H1 (cell line): ENCODE measurements around the gene SRRM2. TPM values are rescaled to one million over a fixed set of nuclear protein-coding genes. Genes with fewer than 3 reads are reported as not detected.

Experiments used
- CTCF ChIA-PET: fragments of 300-600 bp; sonication (Branson Sonifier 250); formaldehyde crosslinking; loops from one replicate; lab custom pipeline; 2021; ENCODE audit not compliant: partially characterized antibody; lab: Charles Lee
- POLR2A ChIA-PET: fragments of 300-600 bp; sonication (Branson Sonifier 250); formaldehyde crosslinking; loops from one replicate; lab custom pipeline; 2021; ENCODE audit warnings: inconsistent platforms; ENCODE audit not compliant: partially characterized antibody; lab: Charles Lee
- DNase-seq, 2 experiments: peaks; one replicate each; pipeline versions ENCODE4 v3.0.0 to v3.0.0-alpha.2; 2010 to 2022; ENCODE audit warnings: low spot score in 2 of 2, low read depth in 1 of 2, mixed read lengths in 1 of 2
- FAIRE-seq: peaks from 2 replicates; lab custom pipeline; 2011; peaks lifted over from hg19 to GRCh38; lab: Jason Lieb, UNC
- H2AFZ ChIP-seq: 2 replicates; pipeline ENCODE4 v1.8.1; 2012; ENCODE audit warnings: low read length, inconsistent platforms
- H2AK5ac ChIP-seq: 2 replicates; pipeline ENCODE4 v1.6.1; 2013; ENCODE audit warnings: low read depth, low read length
- H2BK120ac ChIP-seq: replicated peaks from 2 replicates; pipeline ENCODE3; 2013; ENCODE audit warnings: low read depth, low read length, inconsistent platforms
- H2BK12ac ChIP-seq: 2 replicates; pipeline ENCODE4 v1.6.1; 2013; ENCODE audit warnings: low read depth, low read length
- H2BK15ac ChIP-seq: 2 replicates; pipeline ENCODE4 v1.6.1; 2013; ENCODE audit warnings: low read length
- H2BK20ac ChIP-seq: 2 replicates; pipeline ENCODE4 v1.6.1; 2013; ENCODE audit warnings: low read length
- H2BK5ac ChIP-seq: 2 replicates; pipeline ENCODE4 v1.6.1; 2013; ENCODE audit warnings: low read depth, low read length
- H3K14ac ChIP-seq: 2 replicates; pipeline ENCODE4 v1.6.1; 2013; ENCODE audit warnings: inconsistent platforms; ENCODE audit not compliant: insufficient read length
- H3K18ac ChIP-seq: 2 replicates; pipeline ENCODE4 v1.6.1; 2013; ENCODE audit warnings: low read length; ENCODE audit errors: extremely low read depth
- H3K23ac ChIP-seq: 2 replicates; pipeline ENCODE4 v1.6.1; 2013; ENCODE audit warnings: inconsistent platforms; ENCODE audit not compliant: insufficient read length
- H3K23me2 ChIP-seq: 2 replicates; pipeline ENCODE4 v1.6.1; 2013; ENCODE audit warnings: low read depth, low read length
- H3K27ac ChIP-seq: 2 replicates; pipeline ENCODE4 v1.6.1; 2011; ENCODE audit warnings: low read depth, low read length, inconsistent platforms
- H3K27me3 ChIP-seq, 4 experiments: replicated peaks in 1 of 4; 1 replicate in 1 of 4; 2 replicates in 3 of 4; pipeline versions ENCODE4 v1.6.1 to v1.8.1; 2011 to 2013; ENCODE audit warnings: low read length in 3 of 4, mild to moderate bottlenecking in 3 of 4, inconsistent platforms in 2 of 4, mixed read lengths in 2 of 4, moderate library complexity in 1 of 4; ENCODE audit not compliant: control insufficient read depth in 3 of 4, insufficient read depth in 3 of 4; ENCODE audit errors: extremely low read depth in 1 of 4
- H3K36me3 ChIP-seq, 4 experiments: 2 replicates each; pipeline versions ENCODE4 v1.6.1 to v1.8.1; 2011 to 2013; ENCODE audit warnings: mild to moderate bottlenecking in 4 of 4, low read length in 3 of 4, moderate library complexity in 2 of 4, control low read depth in 1 of 4, inconsistent platforms in 1 of 4; ENCODE audit not compliant: insufficient read depth in 4 of 4, control insufficient read depth in 2 of 4
- H3K4ac ChIP-seq: replicated peaks from 2 replicates; pipeline ENCODE3; 2013; ENCODE audit warnings: low read length, low read depth, mixed read lengths, inconsistent platforms; ENCODE audit not compliant: insufficient read length
- H3K4me1 ChIP-seq, 4 experiments: replicated peaks in 1 of 4; 1 replicate in 1 of 4; 2 replicates in 3 of 4; pipeline versions ENCODE4 v1.6.1 to v1.8.1; 2011 to 2013; ENCODE audit warnings: low read length in 3 of 4, inconsistent platforms in 2 of 4, mixed read lengths in 1 of 4; ENCODE audit not compliant: insufficient read depth in 4 of 4, control insufficient read depth in 3 of 4
- H3K4me2 ChIP-seq, 2 experiments: 2 replicates each; pipeline versions ENCODE4 v1.6.1 to v1.8.1; 2011 to 2013; ENCODE audit warnings: low read depth in 2 of 2, low read length in 2 of 2, control low read depth in 1 of 2, inconsistent platforms in 1 of 2, mild to moderate bottlenecking in 1 of 2; ENCODE audit not compliant: insufficient read depth in 1 of 2
- H3K4me3 ChIP-seq, 4 experiments: fragments of 200-600, 300-600 bp in 1 of 4; sonication (generic), shearing (Covaris generic), sonication (Bioruptor Twin) in 1 of 4; 2 replicates each; pipeline versions ENCODE4 v1.5.1 to v1.8.1; 2011 to 2016; ENCODE audit warnings: low read length in 4 of 4, low read depth in 3 of 4, control low read depth in 2 of 4, inconsistent platforms in 2 of 4, mild to moderate bottlenecking in 2 of 4, mixed read lengths in 1 of 4, moderate library complexity in 1 of 4; ENCODE audit not compliant: insufficient read depth in 2 of 4; ENCODE audit errors: extremely low read depth in 1 of 4
- H3K56ac ChIP-seq: replicated peaks from 2 replicates; pipeline ENCODE3; 2013; ENCODE audit warnings: low read depth, mild to moderate bottlenecking, mixed read lengths, low read length, inconsistent platforms; ENCODE audit not compliant: insufficient read length
- H3K79me1 ChIP-seq: 2 replicates; pipeline ENCODE4 v1.6.1; 2013; ENCODE audit warnings: low read depth, low read length, control low read depth
- H3K79me2 ChIP-seq, 2 experiments: 2 replicates each; pipeline versions ENCODE4 v1.6.1 to v1.8.1; 2012 to 2013; ENCODE audit warnings: low read length in 2 of 2, mild to moderate bottlenecking in 2 of 2, inconsistent platforms in 1 of 2; ENCODE audit not compliant: insufficient read depth in 2 of 2, control insufficient read depth in 1 of 2
- H3K9ac ChIP-seq, 4 experiments: replicated peaks in 1 of 4; 1 replicate in 1 of 4; 2 replicates in 3 of 4; pipeline versions ENCODE4 v1.6.1 to v1.8.1; 2011 to 2013; ENCODE audit warnings: low read depth in 3 of 4, low read length in 3 of 4, control low read depth in 2 of 4, mild to moderate bottlenecking in 2 of 4, moderate library complexity in 2 of 4, inconsistent platforms in 1 of 4; ENCODE audit errors: extremely low read depth in 1 of 4
- H3K9me3 ChIP-seq, 2 experiments: 2 replicates each; pipeline versions ENCODE4 v1.6.1 to v1.8.1; 2012 to 2013; ENCODE audit warnings: mild to moderate bottlenecking in 2 of 2, moderate library complexity in 2 of 2, control low read depth in 1 of 2, inconsistent platforms in 1 of 2, low read depth in 1 of 2, low read length in 1 of 2, mixed read lengths in 1 of 2; ENCODE audit not compliant: insufficient read depth in 2 of 2
- H4K20me1 ChIP-seq, 2 experiments: replicated peaks in 1 of 2; 2 replicates each; pipeline versions ENCODE3 to v1.8.1; 2011 to 2013; ENCODE audit warnings: inconsistent platforms in 2 of 2, low read length in 2 of 2, mild to moderate bottlenecking in 1 of 2; ENCODE audit not compliant: insufficient read depth in 2 of 2, control insufficient read depth in 1 of 2
- H4K5ac ChIP-seq: 2 replicates; pipeline ENCODE4 v1.6.1; 2013; ENCODE audit warnings: low read length, low read depth, mixed read lengths, inconsistent platforms; ENCODE audit not compliant: insufficient read length
- H4K8ac ChIP-seq: 2 replicates; pipeline ENCODE4 v1.8.0; 2013; ENCODE audit warnings: mild to moderate bottlenecking, moderate library complexity, low read length, inconsistent platforms; ENCODE audit not compliant: insufficient read depth; ENCODE audit errors: extremely low read depth
- H4K91ac ChIP-seq: replicated peaks from 2 replicates; pipeline ENCODE3; 2013; ENCODE audit warnings: low read length, mixed read lengths, inconsistent platforms; ENCODE audit not compliant: insufficient read length
- CBX5 ChIP-seq: fragments of 300-800, 300-1000 bp; sonication (generic); IDR thresholded peaks from 2 replicates; pipeline ENCODE4 v1.7.1; 2016; ENCODE audit warnings: antibody characterized with exemption, low read length, low read depth
- NANOG ChIP-seq: IDR thresholded peaks from 2 replicates; pipeline ENCODE4 v1.6.1; 2011; ENCODE audit warnings: low read length, low read depth, mild to moderate bottlenecking, inconsistent platforms; ENCODE audit not compliant: insufficient read depth, poor library complexity, severe bottlenecking
- POLR2AphosphoS5 ChIP-seq: IDR thresholded peaks from 2 replicates; pipeline ENCODE4 v1.6.1; 2011; ENCODE audit warnings: low read depth, low read length
- WGBS, 2 experiments: shearing (Covaris generic) in 1 of 2; methylation state at CpG; one replicate each; pipeline versions ENCODE4 v1.1.6 to v1.1.7; 2013 to 2015; ENCODE audit warnings: low lambda C conversion rate in 2 of 2, mixed read lengths in 2 of 2, inconsistent platforms in 1 of 2, low coverage in 1 of 2, missing lambda C conversion rate in 1 of 2; ENCODE audit not compliant: insufficient replicate concordance in 2 of 2, insufficient coverage in 1 of 2, insufficient read length in 1 of 2; ENCODE audit errors: extremely low coverage in 1 of 2, missing lambda C conversion rate in 1 of 2; 5-methylcytosine and 5-hydroxymethylcytosine counted together
- polyA plus RNA-seq, 7 experiments: library from polyadenylated mRNA; depleted of rRNA in 3 of 7; stranded (reverse) in 5 of 7; unstranded in 2 of 7; fragments of >200 nt in 5 of 7; fragments of 200-250 nt in 2 of 7; gene quantifications; 1 replicate in 5 of 7; 2 replicates in 1 of 7; 4 replicates in 1 of 7; pipeline versions ENCODE4 v1.2.1 to v1.2.3, GENCODE V29; 2011 to 2013; ENCODE audit warnings: missing spikeins in 2 of 7, mixed read lengths in 2 of 7
- total RNA-seq: library from RNA; stranded (reverse); fragmentation: NEBNext Ultra II Directional; extraction: Animal tissue kit (Norgen Biotek cat#: 25700); gene quantifications from 2 replicates; pipeline ENCODE4 v1.2.1, GENCODE V29; 2021
- TF ChIP-seq, protein P1 (sequence below): IDR thresholded peaks from 2 replicates; pipeline ENCODE4 v1.6.1; 2012; ENCODE audit warnings: inconsistent platforms

Gene SRRM2
- total and polyA plus RNA-seq, 2 of the 8 experiments (the other 6 are each of a cell fraction or from before 2014, with no cell fraction given) = 300 to 579 TPM

GRCh38 chr16:2726923-2727322, 25.5 kb upstream of the SRRM2 start:
- H3K23me2 ChIP-seq = no peaks in the 10 kb centered on the region
- H2BK5ac ChIP-seq = no peak overlapping the region
- no peak overlapping the region for H3K18ac ChIP-seq
- no peak overlapping the region for H3K4me3 ChIP-seq
- no peak overlapping the region for H3K56ac ChIP-seq
- H3K9me3 ChIP-seq = no peaks in the 10 kb centered on the region
- H4K20me1 ChIP-seq = peaks cover 0 to 1% of the 10 kb centered on the region in 2 experiments
- H2AK5ac ChIP-seq = no peak overlapping the region
- H3K27me3 ChIP-seq = no peaks in the 10 kb centered on the region; a peak in 1 of 7 replicates
- H2BK20ac ChIP-seq = no peak overlapping the region
- no peak overlapping the region for H3K9ac ChIP-seq
- H4K5ac ChIP-seq = no peak overlapping the region
- TF ChIP-seq, protein P1, sequence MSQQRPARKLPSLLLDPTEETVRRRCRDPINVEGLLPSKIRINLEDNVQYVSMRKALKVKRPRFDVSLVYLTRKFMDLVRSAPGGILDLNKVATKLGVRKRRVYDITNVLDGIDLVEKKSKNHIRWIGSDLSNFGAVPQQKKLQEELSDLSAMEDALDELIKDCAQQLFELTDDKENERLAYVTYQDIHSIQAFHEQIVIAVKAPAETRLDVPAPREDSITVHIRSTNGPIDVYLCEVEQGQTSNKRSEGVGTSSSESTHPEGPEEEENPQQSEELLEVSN = no peak
- no peak for TF ChIP-seq NANOG
- TF ChIP-seq POLR2AphosphoS5 = no peak
- no peak for TF ChIP-seq CBX5
- TF ChIP-seq, all 59 proteins: peak for 0
- DNase-seq (no peak), FAIRE-seq (no peak)
- no peak overlapping the region for H4K91ac ChIP-seq
- H3K27ac ChIP-seq = no peak overlapping the region
- no peaks in the 10 kb centered on the region for H3K79me2 ChIP-seq
- no peaks in the 10 kb centered on the region for H3K79me1 ChIP-seq
- no peaks in the 10 kb centered on the region for H3K4me1 ChIP-seq
- no peak overlapping the region for H3K4ac ChIP-seq
- H2BK120ac ChIP-seq = no peak overlapping the region
- no peak overlapping the region for H2BK15ac ChIP-seq
- no peak overlapping the region for H2AFZ ChIP-seq
- H2BK12ac ChIP-seq = no peak overlapping the region
- H3K14ac ChIP-seq = no peak overlapping the region
- no peak overlapping the region for H3K23ac ChIP-seq
- H3K4me2 ChIP-seq = no peak overlapping the region
- ChIA-PET POLR2A (interaction anchor here (1.6 to 2.5 kb wide), 2 partner anchors 20 to 30 kb away, joined by 4 to 9 read pairs; no protein-coding TSS in a partner anchor), CTCF (interaction anchor here (0.6 to 1.6 kb wide), 2 partner anchors 141 to 909 kb away, joined by 3 read pairs; no protein-coding TSS in a partner anchor)
- H4K8ac ChIP-seq = no peak overlapping the region; the same call in 1 of the 2 replicates
- no peaks in the 10 kb centered on the region for H3K36me3 ChIP-seq
- 88% methylated on average over 5 of the region's 5 CpGs; no CpG with 5 or more reads in 1 of the 2 experiments for WGBS, 2 experiments
